CD4-positive, alpha-beta T cell treated with Interleukin-10 for 1 hour (primary cell): Measurements from ENCODE around the gene SELENOK.
A peak's percentile ranks its signal among the peaks of the same experiment; 100 is the strongest.

ENCODE experiments used
- DNase-seq: peaks from one replicate; pipeline ENCODE4 v3.0.0-alpha.2; 2020

SELENOK gene

DNA sequence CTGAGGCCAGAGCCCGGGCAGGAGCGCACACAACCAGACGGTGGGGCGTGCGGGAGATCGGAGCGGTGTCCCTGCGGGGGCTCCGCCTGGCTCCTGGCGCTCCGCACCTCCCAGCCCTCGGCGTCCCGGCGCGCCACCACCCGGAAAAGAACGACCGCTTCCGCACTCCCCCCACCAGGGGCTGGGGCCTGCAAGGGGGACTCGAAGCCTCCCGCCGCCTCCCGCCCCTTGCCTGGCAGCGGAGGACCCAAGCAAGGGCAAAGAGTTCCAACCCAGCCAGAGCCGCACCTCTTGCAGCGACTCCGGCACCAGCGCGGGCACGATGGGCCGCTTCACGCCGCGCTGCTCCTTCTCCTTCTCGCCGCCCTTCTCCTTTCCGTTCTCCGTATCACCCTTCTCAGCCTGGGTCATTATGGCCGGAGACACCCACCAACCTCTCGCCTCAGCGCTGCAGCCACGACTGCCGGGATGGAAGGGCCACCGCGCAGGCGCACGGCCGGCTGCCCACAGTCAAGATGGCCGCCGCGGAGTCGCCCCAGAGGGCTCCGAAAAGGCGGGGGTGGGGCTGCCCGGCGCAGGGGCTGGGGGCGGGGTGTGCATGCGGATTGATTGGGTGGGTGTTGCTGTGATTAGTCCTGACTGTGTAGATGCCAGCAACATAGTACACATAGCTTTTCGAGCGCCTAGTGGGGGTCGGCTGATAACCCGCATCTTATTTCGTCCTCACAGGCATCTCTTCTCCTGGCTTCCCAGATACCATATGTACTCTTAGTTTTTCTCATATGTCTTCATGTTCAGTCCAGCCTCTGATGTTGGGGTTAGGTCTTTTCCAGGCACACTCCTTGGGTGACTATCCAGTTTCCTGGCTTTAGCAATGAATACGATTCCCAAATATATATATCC is 9.7 kb downstream of the SELENOK start, which contains the start of gene ACTR8:
Gene ACTR8, minus strand, starts transcription at position 462 of the 903 bp plus-strand sequence. Its CDS starts 51 bp downstream, at position 411.
- DNase-seq: peak; percentile 89

GRCh38 chr3:53880396-53881345 is 11.0 kb downstream of the SELENOK start:
- DNase-seq: no peak

GRCh38 chr3:53865732-53866499 is 25.7 kb downstream of the SELENOK start:
- DNase-seq: no peak

- no peak for DNase-seq
These were observed 28.5 kb downstream of the SELENOK start for GRCh38 chr3:53863145-53863544.

GRCh38 chr3:53862241-53862640 is 29.4 kb downstream of the SELENOK start:
- no peak for DNase-seq

DNA sequence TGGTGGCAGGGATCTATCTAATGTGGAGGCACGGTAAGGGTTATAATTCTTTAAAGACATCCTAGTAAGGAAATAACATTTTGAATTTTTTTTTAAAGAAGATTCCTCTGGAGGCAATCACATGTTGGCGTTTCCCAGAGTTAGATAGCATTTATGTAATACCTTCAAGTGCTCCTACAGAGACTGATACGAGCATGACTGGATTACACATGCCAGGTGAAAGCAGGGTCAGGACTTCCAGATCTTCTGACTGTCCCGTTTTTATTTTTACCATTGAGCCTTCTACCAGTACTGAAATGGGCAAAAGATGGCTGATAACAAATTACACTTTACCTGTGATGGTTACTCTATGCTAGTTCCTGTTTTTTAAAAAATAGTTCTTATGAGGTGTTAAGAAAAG is 31.5 kb downstream of the SELENOK start:
- no peak for DNase-seq

GRCh38 chr3:53859178-53859577 is 32.5 kb downstream of the SELENOK start:
- no peak for DNase-seq

- DNase-seq: no peak
These were observed 33.4 kb downstream of the SELENOK start for GRCh38 chr3:53858096-53858741.

GRCh38 chr3:53856964-53857363 is 34.7 kb downstream of the SELENOK start:
- DNase-seq: no peak

DNA sequence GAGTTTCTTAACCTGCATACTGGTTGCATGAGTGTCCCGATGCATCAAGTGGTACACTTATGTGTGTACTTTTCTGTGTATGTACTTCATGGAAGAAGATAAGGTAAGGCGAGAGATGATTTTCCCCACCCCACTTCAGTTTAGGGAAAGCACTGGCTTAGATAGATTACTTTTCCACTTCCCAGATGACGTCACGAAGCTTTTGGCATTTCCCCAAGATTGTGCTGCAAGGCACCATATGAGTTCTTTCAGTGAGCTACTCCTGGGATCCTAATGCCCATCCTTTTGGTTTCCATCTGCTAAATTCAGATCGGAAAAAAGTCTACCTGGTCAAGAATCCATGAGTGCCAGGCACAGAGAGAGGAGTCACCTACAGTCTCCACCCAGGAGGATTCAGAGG is 40.8 kb downstream of the SELENOK start:
- no peak for DNase-seq

- DNase-seq: no peak
These were observed 41.7 kb downstream of the SELENOK start for GRCh38 chr3:53849916-53850315.

DNA sequence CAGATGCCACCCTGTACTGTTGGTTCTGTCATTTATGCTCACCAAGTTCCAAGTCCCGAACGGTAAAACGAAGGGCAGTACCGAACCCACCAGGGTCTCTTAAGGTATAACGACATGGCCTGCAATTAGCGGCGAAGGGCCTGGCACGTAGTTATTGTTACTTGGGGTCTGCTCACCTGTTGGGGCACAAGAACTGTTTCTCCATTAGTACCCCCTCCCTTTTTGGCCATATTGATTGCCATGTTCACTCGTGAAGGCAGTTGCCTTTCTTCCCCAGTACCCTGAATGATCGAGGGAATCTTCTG is 44.9 kb downstream of the SELENOK start:
- DNase-seq: no peak

GRCh38 chr3:53846134-53846850 is 45.4 kb downstream of the SELENOK start, which contains the start of the genes CHDH and IL17RB:
CHDH (minus strand) TSS chr3:53846419; CDS start chr3:53824008, 22,411 bp downstream.
IL17RB (plus strand) TSS chr3:53846568; CDS start chr3:53846589, 21 bp downstream.
- peak; percentile 2 for DNase-seq

- no peak for DNase-seq
These were observed 45.9 kb downstream of the SELENOK start for GRCh38 chr3:53845881-53846133.

DNA sequence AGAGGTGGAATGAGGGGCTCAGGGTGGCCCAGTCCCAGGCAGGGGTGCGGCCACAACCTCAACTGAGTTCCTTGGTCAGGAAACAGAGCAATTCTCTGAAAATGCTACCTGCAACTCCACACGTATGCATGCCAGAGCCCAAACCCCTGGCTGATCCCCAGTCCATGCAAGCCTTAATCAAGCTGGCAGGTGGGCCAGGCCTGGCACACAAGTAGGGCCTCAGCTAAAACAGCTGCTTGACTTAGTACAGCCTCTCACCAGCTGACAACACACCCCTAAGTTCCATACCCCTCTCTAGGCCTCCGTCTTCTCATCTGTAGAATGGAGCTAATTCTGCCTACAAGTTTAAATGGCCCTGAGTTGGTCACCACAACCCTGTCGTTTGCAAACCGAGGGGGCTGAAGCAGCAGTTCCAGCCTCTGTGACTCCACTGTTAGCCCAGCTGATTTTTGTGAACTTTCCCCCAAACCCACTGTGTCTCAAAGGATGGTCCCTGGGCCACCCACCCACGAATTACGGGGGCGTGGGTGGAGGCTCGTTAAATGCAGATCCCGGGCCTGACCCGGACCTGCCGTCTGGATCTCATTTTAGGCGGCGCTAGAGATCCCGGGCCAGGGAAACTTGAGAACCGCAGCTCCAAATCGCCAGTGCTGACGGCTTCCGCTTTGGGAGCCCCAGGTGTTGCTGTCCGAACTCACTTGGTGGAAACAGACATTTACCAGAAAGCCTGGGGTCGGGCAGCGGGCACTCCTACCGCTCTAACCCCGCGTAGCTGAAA is 46.4 kb downstream of the SELENOK start:
- no peak for DNase-seq

DNA sequence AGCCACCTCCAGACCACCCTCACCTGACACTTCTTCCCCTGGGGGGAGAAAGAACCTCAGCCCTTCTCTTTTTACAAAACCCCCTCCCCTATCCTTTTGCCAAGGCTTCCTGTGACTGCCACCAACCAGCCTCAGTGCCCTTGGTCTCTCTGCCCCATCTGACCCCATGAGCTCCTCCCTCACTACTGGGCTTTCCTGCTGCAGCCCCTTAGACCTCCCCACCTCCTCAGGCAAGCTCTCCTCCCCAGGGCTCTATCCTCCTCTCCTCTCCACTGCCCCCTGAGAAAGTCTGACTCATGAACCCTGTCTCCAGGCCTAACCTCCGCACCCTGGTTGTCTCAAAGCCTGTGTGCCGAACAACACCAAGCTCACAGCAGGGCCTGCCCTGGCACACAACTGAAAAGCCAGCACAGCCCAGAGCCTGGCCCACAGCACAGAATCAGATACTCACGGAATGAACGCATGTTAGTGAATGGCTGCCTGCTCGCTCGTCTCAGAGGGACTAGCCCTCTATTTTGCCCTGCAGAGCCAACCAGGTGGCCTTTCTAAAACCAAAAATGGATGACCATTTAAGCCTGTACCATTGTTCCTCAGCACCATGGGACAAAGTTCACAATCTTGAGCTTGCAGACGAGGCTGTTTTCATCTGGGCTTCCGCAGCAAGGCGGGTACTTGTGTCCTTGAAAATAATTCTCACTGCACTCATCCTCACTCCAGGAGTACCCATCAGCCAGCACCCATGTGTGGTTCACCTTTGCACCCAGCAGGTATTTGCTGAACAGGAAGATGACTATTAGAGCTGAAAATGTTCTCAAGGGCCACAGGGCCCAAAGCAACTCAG is 47.2 kb downstream of the SELENOK start:
- no peak for DNase-seq

- no peak for DNase-seq
These were observed 48.2 kb downstream of the SELENOK start for GRCh38 chr3:53843195-53844177.

- no peak for DNase-seq
These were observed 49.0 kb downstream of the SELENOK start for GRCh38 chr3:53842436-53843194.
